ENCODE data around the gene SALL2.

Gene SALL2

GRCh38 chr14:21526672-21527317 is 649 bp upstream of the SALL2 start:
- DNase-seq, result no peak

GRCh38 chr14:21525571-21525961 is 580 bp downstream of the SALL2 start:
- DNase-seq, result peak; percentile 50

- DNase-seq, result no peak
Observed at GRCh38 chr14:21524575-21525490, 1.3 kb downstream of the SALL2 start.

DNA sequence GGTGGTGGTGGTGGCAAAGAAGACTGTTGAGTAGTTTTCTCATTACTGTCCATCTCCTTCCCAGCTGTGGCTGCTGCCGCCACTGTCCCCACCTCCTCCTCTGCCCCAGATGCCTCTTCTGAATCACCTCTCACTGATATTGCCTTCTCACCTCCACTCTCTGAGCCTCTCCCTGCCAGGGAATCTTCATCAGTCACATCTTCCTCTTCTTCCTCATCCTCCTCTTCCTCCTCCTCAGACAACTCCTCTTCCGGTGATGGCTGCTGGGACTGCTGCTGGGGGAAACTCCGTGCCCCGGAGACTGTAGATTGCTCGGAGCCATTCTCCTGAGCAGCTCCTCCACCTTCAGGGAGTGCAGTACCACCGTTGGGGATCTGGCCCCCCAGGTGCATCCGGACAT is 2.9 kb downstream of the SALL2 start:
- DNase-seq, result no peak

DNA sequence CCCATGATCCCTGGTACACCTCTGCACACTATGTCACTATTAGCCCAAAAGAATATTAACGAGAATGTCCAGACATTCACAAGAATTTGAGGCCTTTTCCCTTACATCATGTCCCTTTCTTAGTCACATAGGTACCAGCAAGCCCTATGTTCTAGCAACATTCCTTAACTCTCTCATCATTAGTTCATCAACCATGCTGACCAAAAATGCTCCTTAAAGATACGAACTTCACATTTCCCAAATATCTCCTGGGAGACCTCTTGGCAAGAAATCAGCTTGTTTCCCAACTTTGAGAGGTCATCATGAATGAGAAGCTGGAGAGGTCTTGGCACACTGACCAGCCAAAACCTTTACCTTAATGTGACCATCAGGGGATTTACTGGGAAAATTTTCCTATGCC is 4.6 kb downstream of the SALL2 start:
- DNase-seq, result no peak

- DNase-seq, result no peak
Observed at GRCh38 chr14:21520767-21521166, 5.4 kb downstream of the SALL2 start.

- no peak for DNase-seq
Observed at GRCh38 chr14:21518725-21519124, 7.4 kb downstream of the SALL2 start.

GRCh38 chr14:21514341-21514740 is 11.8 kb downstream of the SALL2 start:
- DNase-seq, result no peak

DNA sequence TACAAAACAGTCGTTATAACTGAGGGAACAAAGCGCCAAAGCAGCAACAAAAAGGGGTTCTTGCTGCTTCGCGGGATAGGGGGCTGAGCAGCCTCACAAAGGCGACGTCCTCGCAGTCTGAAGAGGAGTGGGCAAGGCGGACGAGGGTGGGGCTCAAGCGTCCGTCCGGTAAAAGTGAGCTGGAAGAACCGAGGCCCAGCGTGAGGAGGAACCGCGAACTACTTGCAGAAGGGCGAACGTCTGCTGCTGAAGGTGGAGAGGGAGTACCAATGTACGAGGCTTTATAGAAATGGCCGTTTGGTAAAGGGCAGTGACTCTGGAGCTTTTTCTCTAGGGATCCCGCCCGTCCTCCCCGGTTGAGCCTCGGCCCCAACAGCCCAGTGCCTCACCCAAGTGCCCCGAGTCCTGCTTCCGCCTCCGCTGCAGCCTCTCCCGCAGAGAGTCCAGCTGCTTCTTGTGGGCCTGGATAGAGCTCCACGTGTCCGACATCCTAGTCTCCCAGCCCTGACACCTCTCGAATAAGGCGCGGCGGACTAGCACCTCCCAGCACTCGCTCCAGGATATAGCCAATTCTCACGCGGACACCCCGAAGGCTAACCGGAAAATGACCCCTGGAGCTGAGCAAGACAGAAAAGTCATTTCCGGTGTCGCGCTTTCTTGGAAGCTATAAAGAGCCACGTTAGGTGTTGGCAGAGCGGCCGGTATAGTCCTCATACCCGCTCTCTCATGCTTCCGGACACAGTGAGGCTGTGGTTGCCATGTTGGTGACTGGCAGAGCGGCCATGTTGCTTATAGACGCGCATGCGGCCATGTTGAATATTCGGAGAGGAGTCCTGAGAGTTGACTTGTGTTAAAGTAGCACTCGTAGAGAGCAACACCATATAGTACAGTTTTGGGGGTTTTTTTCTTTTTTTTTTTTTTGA is 15.2 kb downstream of the SALL2 start, which contains the start of gene METTL3:
Gene METTL3 (minus strand): TSS at position 606 of the 923 bp plus-strand sequence. CDS start 117 bp downstream, at position 489.
- peak; percentile 98 for DNase-seq

DNA sequence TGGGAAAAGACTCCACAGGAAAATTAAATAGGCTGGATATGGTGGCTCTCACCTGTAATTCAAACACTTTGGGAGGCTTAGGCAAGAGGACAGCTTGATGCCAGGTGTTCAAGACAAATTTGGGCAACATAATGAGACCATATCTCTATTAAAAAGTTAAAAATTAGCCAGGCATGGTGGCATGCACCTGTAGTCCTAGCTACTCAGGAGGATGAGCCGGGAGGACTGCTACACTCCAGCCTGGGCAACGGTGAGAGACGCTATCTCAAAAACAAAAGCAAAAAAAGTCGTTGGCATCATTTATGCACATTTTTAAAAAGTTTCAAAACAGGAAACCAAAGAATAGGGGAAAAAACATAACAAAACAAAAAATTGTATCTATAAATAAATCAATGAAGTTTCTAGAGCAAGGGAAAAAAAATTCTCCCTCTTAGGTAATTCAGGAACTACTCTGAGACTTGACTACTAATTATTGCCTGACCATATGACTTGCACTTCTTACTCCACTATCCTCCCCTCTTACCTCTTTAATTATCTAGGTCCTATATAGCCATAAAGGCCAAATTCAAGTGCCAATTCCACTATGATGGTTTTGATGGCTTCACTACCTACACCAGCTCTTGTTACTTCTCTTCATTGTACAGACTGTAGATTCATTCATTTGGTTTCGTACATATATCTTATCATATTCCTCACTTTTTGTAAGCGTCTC is 16.6 kb downstream of the SALL2 start:
- DNase-seq, result no peak

DNA sequence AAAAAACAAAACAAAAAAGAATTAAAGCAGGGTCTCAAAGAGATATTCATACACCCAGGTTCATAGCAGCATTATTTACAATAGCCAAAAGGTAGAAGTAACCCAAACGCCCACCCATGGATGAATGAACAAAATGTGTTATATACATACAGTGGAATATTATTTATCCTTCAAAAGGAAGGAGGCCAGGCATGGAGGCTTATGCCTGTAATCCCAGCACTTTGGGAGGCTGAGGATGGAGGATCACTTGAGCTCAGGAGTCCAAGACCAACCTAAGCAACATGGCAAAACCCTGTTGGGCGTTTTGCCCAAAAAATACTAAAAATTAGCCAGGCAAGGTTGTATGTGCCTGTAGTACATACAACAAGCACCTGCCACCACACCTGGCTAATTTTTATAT is 19.6 kb downstream of the SALL2 start:
- DNase-seq, result no peak

- DNase-seq, result no peak
Observed at GRCh38 chr14:21505012-21505553, 21.1 kb downstream of the SALL2 start.

GRCh38 chr14:21503376-21503775 is 22.8 kb downstream of the SALL2 start:
- no peak for DNase-seq

- no peak for DNase-seq
Observed at GRCh38 chr14:21501568-21501967, 24.6 kb downstream of the SALL2 start.

DNA sequence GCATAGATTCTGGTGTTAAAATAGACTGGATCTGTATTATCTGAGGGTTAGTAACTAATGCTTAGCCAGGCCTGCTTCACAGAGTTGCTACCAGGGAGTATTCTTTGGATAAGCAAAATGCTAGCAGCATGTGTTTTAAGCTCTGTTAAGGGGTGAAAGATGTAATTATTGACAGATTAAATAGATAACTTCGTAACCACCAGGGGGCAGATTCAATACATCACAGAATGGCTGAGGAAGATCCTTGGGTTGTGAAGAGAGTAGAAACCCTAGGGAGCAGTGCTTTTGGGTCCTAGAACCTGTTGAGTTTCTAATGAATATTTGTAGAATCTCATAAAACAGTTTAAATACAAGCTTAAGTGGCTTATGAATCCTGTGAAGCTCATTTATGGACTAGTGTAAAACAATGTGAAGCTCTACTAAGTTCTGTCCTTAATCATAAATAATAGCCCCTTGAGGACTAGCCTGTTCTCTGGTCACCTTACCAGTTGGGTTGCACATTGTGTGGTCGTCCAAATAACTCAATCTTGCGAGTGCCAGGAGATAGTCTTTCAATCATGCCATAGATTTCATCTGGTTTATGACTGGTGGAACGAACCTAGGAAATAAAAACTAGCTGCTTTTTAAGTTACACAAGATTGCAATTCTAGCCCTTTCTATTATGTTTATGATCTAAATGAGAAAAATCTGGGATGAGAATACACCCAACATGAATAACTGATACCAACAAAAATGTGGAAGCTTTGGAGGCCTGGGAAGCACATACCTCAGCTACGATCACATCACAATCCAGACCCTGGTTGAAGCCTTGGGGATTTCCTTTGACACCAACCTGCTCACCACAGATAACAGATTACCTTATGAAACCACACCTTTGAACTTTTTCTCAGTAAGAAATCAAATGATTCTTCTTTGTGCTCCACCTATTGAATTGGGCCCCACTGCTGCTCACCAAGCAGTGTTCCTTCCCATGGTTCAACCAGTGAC is 27.3 kb downstream of the SALL2 start:
- peak; percentile 70 for DNase-seq

DNA sequence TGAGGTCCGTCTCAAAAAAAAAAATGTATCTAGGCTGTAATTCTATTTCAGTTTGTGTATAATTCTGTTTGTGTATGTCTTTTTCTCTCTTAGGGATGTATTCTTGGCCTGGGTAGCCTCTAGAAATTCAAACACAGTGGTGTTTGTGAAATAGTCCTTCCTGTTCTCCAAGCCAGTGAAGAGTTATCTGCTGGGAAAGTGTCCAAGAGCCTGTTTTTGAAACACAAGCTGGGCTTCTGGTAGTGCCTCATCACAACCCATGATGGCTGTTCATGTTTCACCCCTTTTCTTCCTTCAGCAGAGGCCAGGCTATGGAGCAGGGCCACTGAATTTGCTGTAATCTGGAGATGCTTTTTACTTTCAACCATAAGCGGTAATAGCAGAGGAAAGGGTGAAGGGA is 29.7 kb downstream of the SALL2 start:
- no peak for DNase-seq

GRCh38 chr14:21494902-21495762 is 31.0 kb downstream of the SALL2 start:
- DNase-seq, result no peak

DNA sequence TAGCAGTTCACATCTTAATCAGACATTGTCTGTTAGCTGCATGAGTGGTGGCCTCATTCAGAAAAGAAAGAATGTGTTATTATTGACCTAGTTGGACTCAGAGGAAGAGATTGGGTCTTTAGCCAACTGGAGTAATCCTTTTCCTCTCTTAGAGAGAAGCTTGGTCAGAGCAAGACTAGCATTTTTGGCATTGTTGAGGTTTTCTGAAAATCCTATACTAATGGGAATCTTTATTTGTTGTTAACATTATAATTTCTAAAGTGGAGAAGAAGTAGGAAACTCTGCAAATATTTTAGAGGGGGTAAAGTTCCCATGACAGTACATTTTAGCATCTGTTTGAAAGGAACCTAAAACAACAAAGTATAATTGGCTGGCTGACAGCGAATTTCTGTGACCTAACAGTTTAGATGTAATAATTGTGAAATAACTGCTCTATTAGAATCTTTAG is 39.5 kb downstream of the SALL2 start:
- no peak for DNase-seq

DNA sequence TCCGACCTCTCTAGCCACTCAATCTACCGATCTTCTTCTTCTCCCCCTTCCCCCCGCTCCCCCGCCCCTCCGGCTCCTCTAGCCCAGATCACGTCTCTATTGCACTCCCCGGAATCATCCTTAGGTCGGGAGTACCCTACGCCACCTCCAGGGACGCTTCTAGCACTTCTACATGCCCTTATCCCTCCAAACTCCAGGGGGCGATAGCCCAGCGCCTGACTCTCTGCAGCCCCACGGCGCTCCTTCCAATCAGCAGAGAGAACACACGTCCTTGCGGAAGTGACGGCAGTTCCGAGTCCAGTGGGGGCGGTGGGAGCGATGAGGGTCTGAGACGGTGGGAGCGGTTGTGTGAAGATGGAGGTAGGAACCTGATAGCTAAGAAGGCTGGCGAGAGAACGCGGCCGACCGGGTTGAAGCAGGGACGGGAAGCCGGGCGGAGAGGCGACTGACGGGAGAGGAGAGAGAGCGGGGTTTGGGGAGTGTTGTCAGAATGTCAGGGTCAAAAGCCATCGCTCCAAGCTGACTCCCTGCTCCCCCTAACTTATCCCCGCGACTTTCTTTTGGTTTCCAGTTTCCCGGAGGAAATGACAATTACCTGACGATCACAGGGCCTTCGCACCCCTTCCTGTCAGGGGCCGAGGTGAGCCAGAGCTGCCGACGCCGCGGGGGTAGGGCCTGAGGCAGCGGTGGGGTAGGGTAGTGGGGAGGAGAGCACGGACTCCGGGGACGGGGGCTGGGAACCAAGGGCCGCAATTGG is 49.0 kb downstream of the SALL2 start, which contains the start of the genes RAB2B and TOX4:
Gene RAB2B (minus strand): TSS at position 35 of the 757 bp plus-strand sequence. CDS start 87 bp downstream, outside the sequence.
Gene TOX4 (plus strand): TSS at position 271 of the 757 bp plus-strand sequence. CDS start 84 bp downstream, at position 355.
- DNase-seq, result peak; percentile 97
